Colonic mucosa (tissue), 4 donors: ENCODE results near the gene DUSP9. TPM values are rescaled to one million over a fixed set of nuclear protein-coding genes. Genes with fewer than 3 reads are reported as not detected.

Source experiments
- DNase-seq: peaks from one replicate; pipeline ENCODE4 v3.0.0-alpha.2; 2020
- H3K27ac ChIP-seq: fragments of 200-600 bp; one replicate; pipeline ENCODE4 v1.8.0; 2021
- H3K27me3 ChIP-seq: fragments of 200-600 bp; one replicate; pipeline ENCODE4 v1.8.0; 2021
- H3K36me3 ChIP-seq: fragments of 200-600 bp; one replicate; pipeline ENCODE4 v1.8.0; 2021
- H3K4me1 ChIP-seq: fragments of 200-600 bp; one replicate; pipeline ENCODE4 v1.8.0; 2021; ENCODE audit warnings: mild to moderate bottlenecking
- H3K4me3 ChIP-seq: fragments of 200-600 bp; one replicate; pipeline ENCODE4 v1.8.0; 2021
- H3K9ac ChIP-seq, 2 donors: one replicate each; pipeline ENCODE4 v1.7.0; 2013; ENCODE audit warnings: control low read depth in 2 of 2, low read depth in 2 of 2, low read length in 2 of 2
- H3K9me3 ChIP-seq: fragments of 200-600 bp; one replicate; pipeline ENCODE4 v1.8.0; 2021
- CTCF ChIP-seq: fragments of 200-600 bp; IDR thresholded peaks from one replicate; pipeline ENCODE4 v1.8.0; 2022; ENCODE audit warnings: antibody characterized with exemption, mild to moderate bottlenecking
- intact Hi-C: fragments of 100-400 bp; cut with DNase I; formaldehyde crosslinking; loops from one replicate; pipeline ENCODE4 v1.14.1; 2022
- total RNA-seq, 2 donors: library from RNA; stranded (reverse); fragmentation: NEBNext Ultra II Directional in 1 of 2; extraction: Animal tissue kit (Norgen Biotek cat#: 25700) in 1 of 2; gene quantifications; one replicate each; pipeline ENCODE4 v1.2.1, GENCODE V29; 2021
- donor health status: healthy.
- donor health status: DM: no; HTN: no; CAD: no.
- donor health status: DM: no; HTN: no; CAD: no.

DUSP9 gene
- total RNA-seq, 2 donors from 2014 or later: 0.49 TPM; not detected in 1

- H3K27ac ChIP-seq: no peak overlapping the region
- H3K9me3 ChIP-seq: no peaks in the 10 kb centered on the region
- no peak overlapping the region for H3K9ac ChIP-seq
- H3K4me1 ChIP-seq: no peaks in the 10 kb centered on the region
- no peaks in the 10 kb centered on the region for H3K36me3 ChIP-seq
- intact Hi-C loops: no loop called here
- DNase-seq: no peak
- peaks cover 51% of the 10 kb centered on the region for H3K27me3 ChIP-seq
- no peak for TF ChIP-seq CTCF
- no peak overlapping the region for H3K4me3 ChIP-seq
Measured at GRCh38 chrX:153642655-153643430, 4.2 kb upstream of the DUSP9 start.

- Histone ChIP-seq H3K27ac (no peak overlapping the region), H3K9me3 (no peaks in the 10 kb centered on the region), H3K9ac (no peak overlapping the region), H3K27me3 (peaks cover 52% of the 10 kb centered on the region), H3K4me3 (no peak overlapping the region), H3K36me3 (no peaks in the 10 kb centered on the region), H3K4me1 (no peaks in the 10 kb centered on the region)
- intact Hi-C loops: no loop called here
- DNase-seq: peak; percentile 12
- TF ChIP-seq CTCF: no peak
Measured at GRCh38 chrX:153643431-153644351, 3.3 kb upstream of the DUSP9 start.

GRCh38 chrX:153644356-153645125, 2.5 kb upstream of the DUSP9 start:
- peaks cover 52% of the 10 kb centered on the region for H3K27me3 ChIP-seq
- H3K4me1 ChIP-seq: no peaks in the 10 kb centered on the region
- intact Hi-C loops: no loop called here
- H3K4me3 ChIP-seq: no peak overlapping the region
- DNase-seq: no peak
- H3K9me3 ChIP-seq: no peaks in the 10 kb centered on the region
- no peak overlapping the region for H3K27ac ChIP-seq
- no peaks in the 10 kb centered on the region for H3K36me3 ChIP-seq
- H3K9ac ChIP-seq: no peak overlapping the region
- no peak for TF ChIP-seq CTCF

GRCh38 chrX:153645151-153645550, 1.9 kb upstream of the DUSP9 start:
- no peaks in the 10 kb centered on the region for H3K36me3 ChIP-seq
- no peak overlapping the region for H3K9ac ChIP-seq
- no peaks in the 10 kb centered on the region for H3K9me3 ChIP-seq
- H3K27me3 ChIP-seq: peaks cover 52% of the 10 kb centered on the region
- H3K4me3 ChIP-seq: no peak overlapping the region
- TF ChIP-seq CTCF: no peak
- H3K27ac ChIP-seq: no peak overlapping the region
- intact Hi-C loops: no loop called here
- no peaks in the 10 kb centered on the region for H3K4me1 ChIP-seq
- DNase-seq: no peak

GRCh38 chrX:153645921-153646488, 998 bp upstream of the DUSP9 start:
- Histone ChIP-seq H3K36me3 (no peaks in the 10 kb centered on the region), H3K4me1 (no peaks in the 10 kb centered on the region), H3K27ac (no peak overlapping the region), H3K4me3 (no peak overlapping the region), H3K27me3 (peaks cover 52% of the 10 kb centered on the region), H3K9me3 (no peaks in the 10 kb centered on the region), H3K9ac (no peak overlapping the region)
- intact Hi-C loops: no loop called here
- DNase-seq: no peak
- no peak for TF ChIP-seq CTCF
